Psoas muscle (tissue), 8 donors: ENCODE measurements around the gene HSBP1L1. TPM values are rescaled to one million over a fixed set of nuclear protein-coding genes. Genes with fewer than 3 reads are reported as not detected.

ENCODE experiments used
- ATAC-seq, 4 donors: fragments of 200-7000 bp; cut with Tn5 transposase; one replicate each; pipeline ENCODE4 v1.9.1; 2020; ENCODE audit warnings: moderate library complexity in 3 of 4, mild to moderate bottlenecking in 2 of 4
- DNase-seq, 2 donors: peaks; one replicate each; pipeline ENCODE4 v3.0.0-alpha.2; 2020
- H3K27ac ChIP-seq: fragments of 200-600 bp; one replicate; pipeline ENCODE4 v1.8.0; 2022
- H3K27me3 ChIP-seq, 3 donors: fragments of 200-600 bp in 1 of 3; one replicate each; pipeline versions ENCODE4 v1.6.1 to v1.8.0; 2013 to 2022; ENCODE audit warnings: low read length in 2 of 3, mild to moderate bottlenecking in 2 of 3, moderate library complexity in 1 of 3; ENCODE audit not compliant: insufficient read depth in 3 of 3
- H3K36me3 ChIP-seq, 2 donors: fragments of 200-600 bp in 1 of 2; one replicate each; pipeline versions ENCODE4 v1.6.1 to v1.8.0; 2013 to 2022; ENCODE audit warnings: low read depth in 1 of 2, mild to moderate bottlenecking in 1 of 2, moderate library complexity in 1 of 2; ENCODE audit not compliant: insufficient read depth in 1 of 2
- H3K4me1 ChIP-seq: fragments of 200-600 bp; one replicate; pipeline ENCODE4 v1.8.0; 2022
- H3K4me3 ChIP-seq: fragments of 200-600 bp; one replicate; pipeline ENCODE4 v1.8.0; 2022; ENCODE audit warnings: mild to moderate bottlenecking
- H3K9me3 ChIP-seq: fragments of 200-600 bp; one replicate; pipeline ENCODE4 v1.8.0; 2022
- WGBS, 3 donors: extraction: QIAGEN DNeasy Blood & Tissue Kit; methylation state at CpG; one replicate each; pipeline versions ENCODE4 v1.1.6 to v1.1.7; 2013; 5-methylcytosine and 5-hydroxymethylcytosine counted together
- intact Hi-C, 2 donors: fragments of 100-400 bp; cut with DNase I; formaldehyde crosslinking; loops; one replicate each; pipeline versions ENCODE4 v1.11.0 to v1.14.2; 2022
- polyA plus RNA-seq, 3 donors: library from polyadenylated mRNA; stranded (reverse); fragments of 200-250 nt; gene quantifications; one replicate each; pipeline ENCODE4 v1.2.3, GENCODE V29; 2013
- total RNA-seq, 4 donors: library from RNA; stranded (reverse); fragmentation: NEBNext Ultra II Directional in 2 of 4; extraction: Animal tissue kit (Norgen Biotek cat#: 25700) in 2 of 4; gene quantifications; one replicate each; pipeline versions ENCODE4 v1.2.1 to v1.2.4, GENCODE V29; 2021 to 2023
- TF ChIP-seq, protein P1 (sequence below): fragments of 200-600 bp; IDR thresholded peaks from one replicate; pipeline ENCODE4 v1.8.0; 2022; ENCODE audit warnings: antibody characterized with exemption
- donor health status: healthy with polysubstance abuse.
- donor health status: DM: no; HTN: no; CAD: no; lungs with moderate emphysema.
- donor health status: Bipolar disorder and iron deficiency.
- donor health status: healthy.
- donor health status: DM: yes; HTN: yes; CAD: no.
- donor health status: DM: no; HTN: no; CAD: no.
- donor health status: DM: no; HTN: no; CAD: no.
- donor health status: DM: yes; HTN: yes; CAD: no.

Gene HSBP1L1
- total and polyA plus RNA-seq, 7 donors = 2.5 to 11.9 (median 8.7) TPM

DNA sequence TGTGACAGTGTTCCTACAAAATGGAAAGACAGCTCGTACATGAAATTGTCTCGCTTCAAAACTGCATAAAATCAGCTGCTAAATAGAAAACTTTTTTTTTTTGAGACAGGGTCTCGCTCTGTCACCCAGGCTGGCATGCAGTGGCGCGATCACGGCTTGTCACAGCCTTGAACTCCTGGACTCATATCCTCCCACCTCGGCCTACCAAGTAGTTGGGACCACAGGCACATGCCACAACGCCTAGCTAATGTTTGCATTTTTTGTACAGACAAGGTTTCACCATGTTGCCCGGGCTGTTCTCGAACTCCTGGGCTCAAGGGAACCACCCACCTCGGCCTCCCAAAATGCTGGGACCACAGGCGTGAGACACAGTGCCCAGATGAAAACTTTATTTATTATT lies 20.7 kb downstream of the HSBP1L1 start:
- Histone ChIP-seq H3K27ac (no peak overlapping the region), H3K9me3 (no peaks in the 10 kb centered on the region), H3K27me3 (no peaks in the 10 kb centered on the region), H3K4me3 (no peak overlapping the region), H3K4me1 (peaks cover 30% of the 10 kb centered on the region), H3K36me3 (peaks cover 0 to 19% of the 10 kb centered on the region in 2 donors)
- TF ChIP-seq, protein P1, sequence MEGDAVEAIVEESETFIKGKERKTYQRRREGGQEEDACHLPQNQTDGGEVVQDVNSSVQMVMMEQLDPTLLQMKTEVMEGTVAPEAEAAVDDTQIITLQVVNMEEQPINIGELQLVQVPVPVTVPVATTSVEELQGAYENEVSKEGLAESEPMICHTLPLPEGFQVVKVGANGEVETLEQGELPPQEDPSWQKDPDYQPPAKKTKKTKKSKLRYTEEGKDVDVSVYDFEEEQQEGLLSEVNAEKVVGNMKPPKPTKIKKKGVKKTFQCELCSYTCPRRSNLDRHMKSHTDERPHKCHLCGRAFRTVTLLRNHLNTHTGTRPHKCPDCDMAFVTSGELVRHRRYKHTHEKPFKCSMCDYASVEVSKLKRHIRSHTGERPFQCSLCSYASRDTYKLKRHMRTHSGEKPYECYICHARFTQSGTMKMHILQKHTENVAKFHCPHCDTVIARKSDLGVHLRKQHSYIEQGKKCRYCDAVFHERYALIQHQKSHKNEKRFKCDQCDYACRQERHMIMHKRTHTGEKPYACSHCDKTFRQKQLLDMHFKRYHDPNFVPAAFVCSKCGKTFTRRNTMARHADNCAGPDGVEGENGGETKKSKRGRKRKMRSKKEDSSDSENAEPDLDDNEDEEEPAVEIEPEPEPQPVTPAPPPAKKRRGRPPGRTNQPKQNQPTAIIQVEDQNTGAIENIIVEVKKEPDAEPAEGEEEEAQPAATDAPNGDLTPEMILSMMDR = no peak
- WGBS, 3 donors = 90% methylated on average over 12 of the region's 12 CpGs
- DNase-seq (no peak), ATAC-seq (no peak)
- intact Hi-C loops = loop anchor here (5.0 kb wide), 2 partner anchors 33 to 308 kb away; partner anchors contain the start of genes SLC66A2 (in 2 of the 2) and CTDP1 (in 1 of the 2)

DNA sequence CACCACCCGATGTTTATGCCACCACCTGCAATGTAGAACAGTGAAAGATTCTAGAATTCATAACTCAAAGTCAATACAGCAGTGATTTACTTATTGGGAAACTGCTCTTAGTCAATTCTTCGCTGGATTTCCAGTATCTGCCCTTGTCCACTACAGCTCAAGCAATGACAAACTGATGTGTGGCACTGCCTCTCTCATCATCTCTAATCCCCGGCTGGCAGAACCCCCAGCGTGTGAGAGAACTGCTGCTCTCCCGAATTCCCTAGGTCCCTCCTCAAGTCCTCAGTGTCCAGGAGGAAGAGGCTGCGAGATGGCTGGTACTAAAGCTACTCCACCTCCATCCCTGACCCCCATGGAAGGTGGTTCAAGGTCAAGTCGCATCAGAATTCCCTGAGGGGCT lies 22.3 kb downstream of the HSBP1L1 start:
- DNase-seq (no peak), ATAC-seq (no peak)
- Histone ChIP-seq H3K36me3 (peaks cover 0 to 19% of the 10 kb centered on the region in 2 donors), H3K4me3 (peak overlapping the region; percentile 96), H3K27me3 (no peaks in the 10 kb centered on the region), H3K9me3 (no peaks in the 10 kb centered on the region), H3K4me1 (peaks cover 30% of the 10 kb centered on the region), H3K27ac (no peak overlapping the region)
- TF ChIP-seq, protein P1 = no peak
- intact Hi-C loops = loop anchor here (5.0 kb wide), 2 partner anchors 34 to 309 kb away; partner anchors contain the start of genes SLC66A2 (in 2 of the 2) and CTDP1 (in 1 of the 2)
- 22 to 31% (median 25%) methylated on average over 7 of the region's 7 CpGs for WGBS, 3 donors

DNA sequence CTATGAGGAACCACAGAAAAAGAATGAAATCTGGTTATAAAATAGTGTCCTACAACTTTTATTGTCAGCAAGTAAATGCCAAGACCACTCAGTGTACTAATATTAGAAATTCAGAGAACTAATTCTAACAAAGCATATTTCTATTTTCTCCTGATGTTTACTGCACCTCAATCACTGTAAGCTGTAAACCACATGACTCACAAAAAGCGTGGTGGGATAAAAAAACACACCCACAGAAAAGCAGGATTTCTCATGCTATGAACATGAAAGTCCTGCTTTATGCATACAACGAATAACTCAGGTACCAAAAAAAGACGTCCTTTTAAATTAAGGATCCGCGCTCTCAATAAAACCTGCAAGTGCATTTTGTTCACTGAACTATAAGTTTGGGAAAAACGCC lies 23.1 kb downstream of the HSBP1L1 start:
- ATAC-seq = no peak
- H3K27ac ChIP-seq = peak overlapping the region; percentile 100
- peaks cover 30% of the 10 kb centered on the region for H3K4me1 ChIP-seq

DNA sequence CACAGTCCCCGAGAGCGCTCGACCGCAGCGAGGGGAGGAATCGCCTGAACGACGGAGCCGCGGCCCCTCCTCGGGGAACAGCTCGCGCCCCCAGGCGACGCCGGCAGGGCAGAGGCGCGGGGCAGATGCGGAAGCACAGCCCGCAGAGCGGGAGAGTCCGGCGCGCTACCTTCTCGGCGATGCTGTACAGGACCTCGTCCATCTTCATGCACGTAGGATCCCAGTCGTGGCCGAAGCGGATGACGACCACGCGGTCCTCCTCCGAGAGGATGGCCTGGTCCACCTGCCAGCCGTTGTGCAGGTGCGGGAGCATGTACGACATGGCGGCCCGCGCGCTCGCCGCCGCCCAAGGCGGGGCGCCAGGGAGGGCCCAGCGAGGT lies 23.6 kb downstream of the HSBP1L1 start:
- DNase-seq (no peak), ATAC-seq (peak; percentile 56 to 67 (median 64))
- Histone ChIP-seq H3K27ac (peak overlapping the region; percentile 100), H3K4me3 (peak overlapping the region; percentile 96), H3K36me3 (peaks cover 0 to 19% of the 10 kb centered on the region in 2 donors), H3K27me3 (no peaks in the 10 kb centered on the region), H3K9me3 (no peaks in the 10 kb centered on the region), H3K4me1 (peaks cover 28% of the 10 kb centered on the region)
- TF ChIP-seq, protein P1 = peak; percentile 31
- intact Hi-C loops = loop anchor here (1.0 to 5.0 kb wide), 5 partner anchors 23 to 311 kb away; partner anchors contain the start of genes SLC66A2 (in 2 of the 2), CTDP1 (in 1 of the 2), HSBP1L1 (in 1 of the 2) and RBFA (in 1 of the 2)
- 0% methylated on average over 39 to 48 of the region's 48 CpGs for WGBS, 3 donors

More for the DNA sequence above, 23.1 kb downstream of the HSBP1L1 start:
- Histone ChIP-seq H3K9me3 (no peaks in the 10 kb centered on the region), H3K27me3 (no peaks in the 10 kb centered on the region), H3K36me3 (peaks cover 0 to 19% of the 10 kb centered on the region in 2 donors), H3K4me3 (peak overlapping the region; percentile 96)
- 1 to 2% (median 1%) methylated on average over 6 of the region's 6 CpGs for WGBS, 3 donors
- TF ChIP-seq, protein P1 = no peak
- intact Hi-C loops = loop anchor here (5.0 kb wide), 2 partner anchors 35 to 310 kb away; partner anchors contain the start of genes SLC66A2 (in 2 of the 2) and CTDP1 (in 1 of the 2)
- no peak for DNase-seq
